Left ventricle myocardium inferior (tissue), 1 donor: ENCODE results near the gene DMRT3. TPM values are rescaled to one million over a fixed set of nuclear protein-coding genes. Genes with fewer than 3 reads are reported as not detected.

Source experiments
- DNase-seq: peaks from one replicate; pipeline ENCODE4 v3.0.0-alpha.2; 2020
- H3K27ac ChIP-seq: fragments of 200-600 bp; replicated peaks from 2 replicates; pipeline ENCODE4 v1.8.0; 2021
- H3K27me3 ChIP-seq: fragments of 200-600 bp; 2 replicates; pipeline ENCODE4 v1.8.0; 2021; ENCODE audit warnings: low read depth
- H3K36me3 ChIP-seq: fragments of 200-600 bp; 2 replicates; pipeline ENCODE4 v1.8.0; 2021
- H3K4me1 ChIP-seq: fragments of 200-600 bp; 2 replicates; pipeline ENCODE4 v1.8.0; 2021
- H3K4me3 ChIP-seq: fragments of 200-600 bp; 2 replicates; pipeline ENCODE4 v1.8.0; 2021; ENCODE audit warnings: mild to moderate bottlenecking, moderate library complexity
- H3K9me3 ChIP-seq: fragments of 200-600 bp; replicated peaks from 2 replicates; pipeline ENCODE4 v1.8.0; 2021
- CTCF ChIP-seq: fragments of 200-600 bp; IDR thresholded peaks from 2 replicates; pipeline ENCODE4 v1.8.0; 2021; ENCODE audit warnings: antibody characterized with exemption, mild to moderate bottlenecking, borderline replicate concordance
- intact Hi-C: fragments of 100-400 bp; cut with micrococcal nuclease; formaldehyde crosslinking; loops from one replicate; pipeline ENCODE4 v1.11.0; 2022
- total RNA-seq: library from RNA; stranded (reverse); fragmentation: NEBNext Ultra II Directional; extraction: Animal tissue kit (Norgen Biotek cat#: 25700); gene quantifications from one replicate; pipeline ENCODE4 v1.2.1, GENCODE V29; 2021
- donor health status: DM: no; HTN: yes; CAD: no; lungs with severe emphysema.

The DMRT3 gene
- total RNA-seq, 1 donor from 2014 or later = not detected

DNA sequence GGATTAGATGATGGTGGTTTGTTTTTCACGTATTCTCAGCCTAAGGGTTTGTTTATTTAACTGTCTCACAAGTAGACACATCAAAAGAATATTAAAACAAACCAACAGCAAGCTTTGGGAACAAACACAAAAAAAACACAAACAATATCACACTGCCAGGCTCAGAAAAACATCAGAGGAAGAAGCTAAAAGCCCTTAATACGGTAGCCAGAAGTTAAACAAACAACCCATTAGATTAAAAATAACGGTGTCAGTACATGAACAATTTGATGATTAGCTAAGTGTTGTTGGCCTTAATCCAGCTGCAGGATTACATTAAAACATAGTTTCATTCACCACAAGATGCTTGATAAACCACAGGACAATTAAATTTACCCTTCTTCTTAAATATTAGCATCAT, 57.8 kb downstream of the DMRT3 start:
- TF ChIP-seq CTCF = no peak
- Histone ChIP-seq H3K27ac (no peak overlapping the region), H3K36me3 (no peaks in the 10 kb centered on the region), H3K27me3 (peaks cover 99% of the 10 kb centered on the region), H3K9me3 (no peaks in the 10 kb centered on the region), H3K4me1 (no peaks in the 10 kb centered on the region), H3K4me3 (no peak overlapping the region)
- intact Hi-C loops = no loop called here
- no peak for DNase-seq

DNA sequence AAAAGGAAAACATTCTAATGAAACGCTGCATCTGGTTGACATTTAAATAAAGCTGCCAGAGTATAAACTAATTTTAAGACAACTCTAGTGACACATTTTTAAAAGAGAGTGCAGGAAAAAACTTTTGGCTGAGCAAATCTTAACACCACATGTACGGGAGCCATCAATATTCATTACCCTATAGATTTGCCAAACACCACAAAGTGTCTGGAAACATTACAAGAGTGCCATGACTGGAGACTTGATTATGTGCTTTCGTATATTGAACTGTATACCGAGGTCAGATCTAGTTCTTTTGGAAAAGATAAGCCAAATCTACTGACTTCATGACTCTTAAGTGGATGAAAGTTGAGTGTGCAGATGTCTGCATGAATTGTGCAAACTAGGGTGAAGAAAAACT, 63.1 kb downstream of the DMRT3 start:
- Histone ChIP-seq H3K27ac (no peak overlapping the region), H3K27me3 (peaks cover 99% of the 10 kb centered on the region), H3K4me1 (peaks cover 8% of the 10 kb centered on the region), H3K36me3 (no peaks in the 10 kb centered on the region), H3K9me3 (no peaks in the 10 kb centered on the region), H3K4me3 (no peak overlapping the region)
- DNase-seq = no peak
- TF ChIP-seq CTCF = no peak
- intact Hi-C loops = no loop called here

Other genes starting within 250 kb of the DMRT3 start
- not detected for gene DMRT1, start 135.0 kb upstream of the DMRT3 start, total RNA-seq
- not detected for gene DMRT2, start 73.7 kb downstream of the DMRT3 start, total RNA-seq